HG03196 (cell line): ENCODE data around the gene CDH23.

Experiments used
- ATAC-seq: cut with Tn5 transposase; IDR thresholded peaks from one replicate; pipeline ENCODE4 v1.9.1; 2021; ENCODE audit not compliant: unreplicated experiment

The CDH23 gene

DNA sequence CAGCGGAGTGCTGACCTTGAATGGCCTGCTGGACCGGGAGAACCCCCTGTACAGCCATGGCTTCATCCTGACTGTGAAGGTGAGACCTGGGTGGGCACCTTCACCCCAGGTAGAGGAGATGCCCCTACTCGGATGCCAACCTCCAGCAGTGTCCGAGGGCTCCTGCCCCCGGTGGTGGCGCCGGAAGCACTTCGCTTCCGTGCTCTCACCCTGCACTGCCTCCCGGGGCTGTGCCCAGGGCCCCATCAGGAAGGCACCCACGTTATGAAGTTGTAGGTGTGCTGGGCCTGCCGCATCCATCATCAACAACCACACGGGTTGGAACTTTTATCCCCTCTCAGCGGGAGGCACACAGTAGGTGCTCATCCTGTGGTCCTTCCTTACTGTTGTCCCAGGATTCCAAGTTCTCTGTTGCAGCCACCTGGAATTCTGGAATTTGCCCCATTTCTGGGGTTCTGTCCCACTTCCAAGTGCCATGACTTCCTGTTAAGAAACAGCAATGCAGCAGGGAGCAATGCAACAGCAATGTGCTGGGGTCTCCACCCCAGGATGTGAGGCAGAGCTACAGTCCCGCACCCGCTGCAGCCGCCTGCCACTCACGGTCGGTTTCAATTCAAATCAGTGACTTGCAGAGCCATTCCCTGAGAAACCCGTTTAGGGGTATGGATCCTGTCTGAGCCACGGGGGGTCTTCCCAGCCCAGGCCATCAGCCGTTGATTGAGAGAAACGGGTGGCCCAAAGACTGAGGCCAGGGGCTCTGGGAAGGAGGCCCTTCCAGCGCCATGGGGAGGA is 219.0 kb downstream of the CDH23 start:
- no peak for ATAC-seq

- no peak for ATAC-seq
Measured at GRCh38 chr10:71616817-71617654, 220.3 kb downstream of the CDH23 start.

DNA sequence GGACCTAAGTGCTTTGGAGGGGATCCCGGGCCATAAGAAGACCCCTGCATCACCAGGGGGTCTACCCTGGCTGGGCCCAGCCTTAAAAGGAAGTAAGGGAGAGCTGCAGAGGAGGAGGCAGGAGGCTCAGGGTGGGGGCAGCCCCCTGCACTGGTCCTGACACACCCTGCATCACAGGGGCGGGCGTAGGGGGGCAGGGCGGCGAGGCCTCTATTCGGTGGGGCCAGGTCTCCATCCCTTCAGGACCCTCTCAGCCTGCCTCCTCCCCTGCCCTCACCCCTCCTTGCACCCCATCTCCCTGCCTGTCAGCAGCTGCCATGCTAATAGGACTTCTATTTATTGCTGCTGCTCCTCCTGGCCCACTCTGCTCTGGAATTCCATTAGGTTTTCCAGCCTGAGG is 221.5 kb downstream of the CDH23 start:
- no peak for ATAC-seq

DNA sequence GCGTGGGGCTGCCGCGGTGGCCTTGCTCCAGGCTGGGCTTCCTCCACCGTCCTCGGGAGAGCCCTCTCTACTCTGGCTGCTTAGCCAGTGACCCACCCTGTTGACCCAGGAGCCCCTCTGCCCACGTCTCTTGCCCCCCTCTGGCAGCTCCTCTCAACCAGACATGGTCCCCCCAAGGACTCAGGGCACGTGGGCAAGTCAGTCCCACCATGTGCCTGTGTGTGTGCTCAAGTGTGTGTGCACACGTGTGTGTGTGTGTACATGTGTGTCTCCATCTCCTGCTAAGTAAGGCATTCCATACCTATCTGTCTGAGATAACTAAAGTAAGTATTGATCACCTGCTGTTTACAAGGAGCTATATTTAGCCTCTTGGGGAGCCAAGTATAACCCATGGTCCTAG is 221.9 kb downstream of the CDH23 start:
- ATAC-seq: no peak

- ATAC-seq: no peak
Measured at GRCh38 chr10:71620642-71621041, 223.9 kb downstream of the CDH23 start.

DNA sequence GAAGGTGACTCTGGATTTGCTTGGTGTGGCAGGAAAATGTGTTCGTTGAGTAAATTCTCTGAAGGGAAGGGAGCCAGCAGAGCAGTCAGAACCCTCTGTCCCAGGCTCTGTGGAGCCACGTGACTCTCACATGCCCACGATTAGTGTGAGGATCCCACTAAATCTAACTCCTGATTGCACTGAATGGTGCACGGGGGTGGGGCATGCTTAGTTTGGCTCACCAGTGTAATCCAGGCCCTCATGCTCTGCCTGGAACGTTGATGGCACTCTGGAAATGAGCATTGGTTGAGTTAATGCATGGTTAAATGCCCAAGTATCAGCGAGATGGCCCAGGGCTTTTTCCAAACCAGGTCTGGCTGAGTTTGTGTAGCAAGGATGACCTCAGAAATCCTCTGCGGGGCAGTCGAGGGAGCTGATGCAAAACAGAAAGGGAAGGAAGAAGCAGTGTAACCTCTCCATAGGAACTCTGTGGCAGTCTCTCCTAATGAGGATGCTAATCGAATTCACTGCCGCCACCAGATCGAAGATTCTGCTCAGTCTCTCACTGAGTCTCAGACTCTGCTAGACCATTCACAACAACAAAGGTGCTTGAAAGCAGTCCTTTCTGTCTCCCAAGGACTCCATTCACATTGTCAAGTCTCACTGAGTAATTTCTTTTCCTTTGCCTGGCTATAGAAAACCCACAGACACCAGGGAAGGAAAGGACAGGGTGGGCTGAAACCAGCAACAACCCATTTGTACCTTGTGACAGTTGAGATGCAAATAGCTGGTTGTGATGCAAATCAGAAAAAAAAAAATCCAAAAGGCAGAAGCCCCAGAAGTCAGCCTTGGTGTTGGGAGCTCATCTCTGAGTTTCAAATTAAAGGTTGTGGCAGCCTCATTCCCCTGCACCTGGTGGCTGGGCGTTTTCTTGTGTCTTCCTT is 224.8 kb downstream of the CDH23 start:
- no peak for ATAC-seq

- ATAC-seq: no peak
Measured at GRCh38 chr10:71622154-71622526, 225.4 kb downstream of the CDH23 start.

- ATAC-seq: no peak
Measured at GRCh38 chr10:71622616-71623015, 225.9 kb downstream of the CDH23 start.

DNA sequence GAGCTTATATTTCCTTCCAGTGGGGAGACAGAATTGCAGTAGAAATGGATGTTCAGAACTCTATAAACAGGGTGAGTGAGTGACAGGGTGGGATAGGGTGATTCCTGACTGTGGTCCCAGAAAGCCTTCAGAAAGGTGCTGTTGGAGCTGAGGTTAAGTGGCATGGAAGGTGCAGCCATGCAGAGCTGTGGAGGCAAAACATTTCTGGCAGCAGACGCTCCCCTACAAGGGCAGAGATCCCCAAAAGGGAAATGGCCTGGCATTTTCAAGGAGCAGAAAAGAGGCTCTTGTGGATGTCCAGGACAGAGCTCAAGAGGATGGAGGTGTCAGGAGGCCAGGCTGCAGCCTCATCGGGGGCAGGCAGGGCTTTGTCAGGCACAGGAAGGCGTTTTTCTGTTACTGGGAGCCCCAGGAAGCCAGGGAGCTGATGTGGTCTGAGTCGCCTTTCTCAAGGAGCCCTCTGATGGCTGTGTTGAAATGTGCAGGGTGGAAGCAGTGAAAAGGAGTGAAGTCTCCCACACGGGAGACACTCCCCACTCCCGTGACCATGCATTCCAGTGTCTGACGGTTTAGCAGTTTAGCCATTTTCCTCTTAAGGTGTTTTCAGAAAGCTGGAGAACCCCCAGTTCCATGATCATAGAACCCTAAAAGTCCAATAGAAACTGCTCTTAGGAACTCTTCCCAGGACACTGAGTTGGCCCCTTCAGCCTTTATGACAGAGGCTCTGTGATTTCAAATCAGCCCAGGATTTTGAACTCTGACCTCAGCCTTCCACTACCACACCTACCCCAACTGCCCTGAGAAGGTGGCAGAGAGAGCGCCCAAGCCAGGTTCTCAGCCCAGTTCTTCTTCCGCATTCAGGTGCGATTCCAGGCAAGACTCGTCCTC is 226.6 kb downstream of the CDH23 start:
- ATAC-seq: no peak

- ATAC-seq: no peak
Measured at GRCh38 chr10:71623986-71624291, 227.2 kb downstream of the CDH23 start.

DNA sequence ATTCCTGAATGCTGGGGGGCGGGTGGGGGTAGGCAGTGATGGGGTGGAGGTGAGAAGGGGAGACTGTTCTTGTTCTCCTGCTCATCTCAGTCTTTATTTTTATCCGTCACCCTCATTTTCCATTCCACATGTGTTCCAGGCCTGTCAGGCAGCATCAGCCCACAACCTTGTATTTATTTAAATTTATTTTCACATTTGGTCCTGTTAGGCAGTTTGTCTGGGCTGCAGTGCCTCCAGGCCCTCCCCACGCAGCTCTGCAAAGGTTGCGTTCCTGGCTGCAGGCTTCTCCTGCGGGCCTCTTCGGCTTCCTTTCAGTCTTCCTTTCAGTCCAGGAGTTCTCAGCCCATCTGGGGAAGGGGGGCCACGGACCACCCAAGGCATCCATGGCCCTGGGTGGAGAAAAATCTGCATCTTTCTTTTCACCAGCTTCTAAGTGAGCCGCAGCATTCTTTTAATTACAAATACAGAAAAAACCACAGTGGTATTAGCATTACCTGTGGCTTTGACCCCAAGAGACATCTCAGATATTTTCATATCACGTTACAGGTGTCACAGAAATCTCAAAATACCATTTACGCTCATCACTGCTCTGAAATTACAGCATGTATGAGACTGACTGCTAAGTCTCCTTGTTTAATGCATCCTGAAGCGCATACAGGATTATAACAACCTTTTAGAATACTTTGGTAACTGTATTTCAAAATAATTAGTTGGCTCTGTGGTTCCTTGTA is 228.9 kb downstream of the CDH23 start:
- ATAC-seq: no peak

DNA sequence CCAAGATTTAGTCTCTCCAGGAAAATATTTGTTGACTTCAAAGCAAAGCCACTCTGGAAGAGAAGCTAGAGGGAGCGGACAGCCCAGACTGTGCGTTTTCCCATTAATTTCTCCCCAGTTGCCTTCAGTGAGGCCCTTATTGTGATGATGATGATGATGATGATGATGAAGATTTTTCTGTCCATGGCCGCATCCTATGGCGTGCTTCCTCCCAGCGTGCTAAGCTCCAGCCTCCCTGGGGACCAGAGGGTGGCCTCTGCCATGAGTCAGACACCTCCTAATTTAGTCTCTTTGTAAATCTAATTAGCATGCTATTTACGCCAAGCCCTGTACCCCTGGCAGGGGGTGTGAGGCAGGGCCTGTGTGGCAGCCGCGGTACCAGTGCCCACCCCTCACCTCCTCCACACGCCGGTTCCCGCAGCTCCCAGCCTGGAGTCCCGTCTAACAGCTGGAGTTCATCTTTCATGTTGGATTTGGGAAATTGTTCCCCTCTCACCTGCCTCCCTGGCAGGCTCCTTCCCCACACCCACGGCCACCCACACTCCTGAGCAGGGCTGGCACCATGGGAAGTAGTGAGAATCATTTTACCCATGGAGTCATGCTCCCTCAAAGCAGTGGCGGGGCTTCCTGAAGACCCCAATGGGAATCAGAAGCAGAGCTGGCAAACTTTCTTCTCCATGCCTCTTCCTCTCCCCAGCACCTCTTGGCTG is 230.7 kb downstream of the CDH23 start:
- ATAC-seq: no peak

DNA sequence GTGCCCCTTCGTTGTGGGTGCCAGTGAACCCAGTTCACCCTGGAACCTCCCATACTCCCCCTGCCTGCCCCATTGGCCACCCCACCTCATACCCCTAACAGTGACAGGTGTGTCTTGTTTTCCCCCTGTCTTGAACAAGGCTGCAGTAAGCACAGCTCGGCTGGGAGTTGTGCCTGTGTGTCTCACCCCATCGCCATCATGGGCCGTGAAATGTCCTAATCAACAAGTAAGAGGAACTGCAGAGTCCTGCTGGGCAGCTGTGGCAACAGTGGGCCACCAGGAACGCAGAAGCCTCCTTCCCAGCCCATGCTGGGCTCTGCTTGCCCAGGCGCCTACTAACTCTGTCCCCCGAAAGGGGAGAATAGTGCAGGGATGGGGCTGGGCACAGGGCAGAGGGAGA is 231.2 kb downstream of the CDH23 start:
- ATAC-seq: no peak

DNA sequence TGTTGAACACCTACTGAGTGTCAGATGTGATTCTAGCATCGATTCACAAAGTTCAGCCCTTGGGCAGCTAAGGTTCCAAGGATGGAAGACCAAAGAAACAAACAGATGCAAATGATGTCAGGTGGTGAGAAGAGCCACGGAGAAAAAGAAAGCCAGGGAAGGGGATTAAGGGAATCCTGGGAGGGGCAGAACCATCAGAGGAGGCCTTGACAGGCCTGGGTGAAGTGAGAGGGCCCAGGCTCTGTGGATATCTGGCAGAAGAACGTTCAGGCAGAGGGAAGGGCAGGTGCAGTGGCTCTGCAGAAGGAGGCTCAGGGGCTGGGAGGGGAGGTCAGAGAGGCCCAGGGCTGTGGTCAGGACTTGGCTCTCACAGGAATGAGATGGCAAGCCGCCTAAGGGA is 232.4 kb downstream of the CDH23 start:
- ATAC-seq: no peak

DNA sequence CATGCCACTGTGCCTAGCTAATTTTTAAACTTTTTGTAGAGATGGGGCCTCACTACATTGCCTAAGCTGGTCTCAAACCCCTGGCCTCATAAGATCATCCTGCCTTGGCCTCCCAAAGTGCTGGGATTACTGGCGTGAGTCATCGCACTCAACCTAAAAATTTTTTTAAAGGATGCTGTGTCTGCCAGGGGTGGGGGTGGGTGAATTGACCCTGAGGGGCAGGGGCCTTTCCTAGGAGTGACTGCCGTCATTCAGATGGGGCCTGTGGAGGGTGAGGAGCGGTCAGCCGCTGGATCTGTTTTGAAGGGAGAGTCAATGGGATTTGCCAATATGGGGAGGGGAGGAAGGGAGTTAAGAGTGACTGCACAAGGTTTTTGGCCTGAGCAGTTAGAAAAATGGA is 233.4 kb downstream of the CDH23 start:
- no peak for ATAC-seq

DNA sequence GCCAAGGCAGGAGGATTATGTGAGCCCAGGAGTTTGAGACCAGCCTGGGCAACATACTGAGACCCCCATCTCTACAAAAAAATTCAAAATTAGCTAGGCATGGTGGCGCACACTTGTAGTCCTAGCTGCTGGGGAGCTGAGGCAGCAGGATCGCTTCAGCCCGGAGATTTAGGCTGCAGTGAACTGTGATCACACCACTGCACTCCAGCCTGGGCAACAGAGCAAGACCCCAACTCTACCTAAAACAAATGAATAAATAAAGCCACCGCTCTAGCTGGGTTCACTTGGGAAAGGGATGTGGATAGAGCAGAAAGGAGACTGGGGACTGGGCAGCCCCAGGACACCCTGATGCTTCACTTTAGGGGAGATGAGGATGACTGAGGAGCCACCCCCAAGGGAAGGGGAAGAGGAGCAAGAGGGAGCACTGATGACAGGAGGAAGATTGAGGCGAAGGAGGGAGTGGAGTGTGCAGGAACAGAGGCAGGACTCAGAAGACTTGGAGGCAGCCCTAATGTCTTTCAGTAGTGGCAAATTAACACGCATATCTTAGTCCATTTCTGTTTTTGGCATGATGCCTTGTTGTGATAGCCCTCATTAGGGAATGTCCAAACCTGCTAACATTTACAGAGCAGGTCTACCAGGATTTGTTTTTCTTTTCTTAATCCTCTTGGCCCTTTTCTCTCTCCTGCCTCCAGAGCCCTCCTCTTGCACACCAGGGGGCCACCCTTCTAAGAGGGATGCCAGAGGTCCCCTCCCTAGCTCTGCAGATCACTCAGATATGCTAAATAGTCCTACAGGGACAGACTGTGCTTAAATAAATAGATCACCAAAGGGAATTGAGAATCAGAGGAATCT is 234.5 kb downstream of the CDH23 start:
- no peak for ATAC-seq

DNA sequence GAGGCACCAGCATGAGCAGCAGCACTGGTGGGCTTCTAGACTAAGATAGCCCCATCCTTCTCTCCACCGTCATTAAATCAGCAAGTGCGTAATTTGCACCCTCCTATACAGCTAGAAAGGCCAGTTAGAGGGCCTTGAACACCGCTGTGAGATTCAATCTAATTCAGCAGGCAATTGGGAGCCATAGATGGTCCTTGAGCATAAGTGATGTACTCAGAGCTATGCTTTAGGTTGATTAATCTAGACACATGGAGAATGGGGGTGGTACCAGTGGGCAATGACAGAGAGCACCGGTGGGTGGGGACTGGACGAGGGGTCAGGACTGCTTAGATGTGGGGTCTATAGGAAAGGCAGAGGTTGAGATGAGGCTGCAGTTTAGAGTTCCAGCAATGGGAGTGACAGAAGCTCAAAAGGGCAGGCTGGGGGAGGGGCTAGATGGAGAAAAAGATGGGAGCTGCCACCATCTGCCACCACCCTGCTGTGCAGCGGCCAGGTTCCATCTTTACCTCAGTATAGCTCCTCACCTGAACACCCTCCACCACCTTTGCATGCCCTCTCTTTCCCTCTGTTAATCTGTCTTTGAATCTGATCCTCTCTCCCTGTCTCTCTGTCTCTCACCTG is 235.6 kb downstream of the CDH23 start:
- ATAC-seq: no peak
